HS-5 (cell line): ENCODE measurements around the gene BOD1L1.

Experiments used
- DNase-seq: peaks from one replicate; pipeline ENCODE4 v3.0.0-alpha.2; 2012; ENCODE audit warnings: low read depth

The BOD1L1 gene

DNA sequence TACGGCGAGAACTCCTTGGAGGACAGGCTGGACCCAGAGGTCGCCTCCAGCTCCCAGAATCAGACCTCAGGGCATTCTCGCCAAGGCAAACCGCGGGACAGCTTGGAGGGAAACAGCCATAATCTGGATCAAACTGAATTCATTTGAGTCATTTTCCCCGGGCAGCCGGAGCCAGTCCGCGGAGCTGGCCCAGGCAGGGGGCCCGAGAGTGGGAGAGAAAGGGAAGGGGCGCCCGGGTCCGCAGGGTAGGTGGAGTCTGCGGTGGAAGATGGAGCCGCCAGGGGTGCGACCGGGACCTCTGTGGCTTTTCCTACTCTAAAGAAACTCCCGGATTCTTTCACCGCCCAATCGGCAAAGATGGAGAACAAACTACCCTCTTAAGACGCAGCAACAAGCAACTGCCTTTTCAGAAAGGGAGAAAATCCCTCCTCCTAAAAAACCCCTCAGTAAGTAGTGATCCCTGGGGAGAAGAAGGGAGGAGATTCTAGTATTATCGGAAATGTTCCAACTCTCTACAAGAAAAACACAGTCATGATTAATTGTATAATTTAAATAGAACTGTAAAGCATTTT lies 88.4 kb downstream of the BOD1L1 start:
- no peak for DNase-seq

- no peak for DNase-seq
Measured at GRCh38 chr4:13538427-13538973, 89.0 kb downstream of the BOD1L1 start.

DNA sequence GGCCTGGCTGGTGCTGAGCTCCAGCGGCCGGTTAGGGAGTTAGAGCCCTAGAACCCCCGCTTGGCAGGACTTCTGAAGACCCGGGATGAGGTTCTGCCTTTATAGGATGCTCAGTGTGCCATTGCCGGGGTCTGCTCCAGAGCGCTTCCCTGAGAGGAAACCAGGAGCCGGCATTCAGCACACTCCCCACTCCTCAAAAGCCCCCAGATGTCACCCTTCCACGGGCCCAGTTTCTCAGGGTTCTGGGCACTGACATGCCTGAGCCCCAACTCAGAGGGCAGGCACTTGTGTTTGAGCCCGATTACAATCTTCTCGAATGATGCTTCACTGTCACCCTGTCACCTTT lies 89.7 kb downstream of the BOD1L1 start:
- DNase-seq: no peak

DNA sequence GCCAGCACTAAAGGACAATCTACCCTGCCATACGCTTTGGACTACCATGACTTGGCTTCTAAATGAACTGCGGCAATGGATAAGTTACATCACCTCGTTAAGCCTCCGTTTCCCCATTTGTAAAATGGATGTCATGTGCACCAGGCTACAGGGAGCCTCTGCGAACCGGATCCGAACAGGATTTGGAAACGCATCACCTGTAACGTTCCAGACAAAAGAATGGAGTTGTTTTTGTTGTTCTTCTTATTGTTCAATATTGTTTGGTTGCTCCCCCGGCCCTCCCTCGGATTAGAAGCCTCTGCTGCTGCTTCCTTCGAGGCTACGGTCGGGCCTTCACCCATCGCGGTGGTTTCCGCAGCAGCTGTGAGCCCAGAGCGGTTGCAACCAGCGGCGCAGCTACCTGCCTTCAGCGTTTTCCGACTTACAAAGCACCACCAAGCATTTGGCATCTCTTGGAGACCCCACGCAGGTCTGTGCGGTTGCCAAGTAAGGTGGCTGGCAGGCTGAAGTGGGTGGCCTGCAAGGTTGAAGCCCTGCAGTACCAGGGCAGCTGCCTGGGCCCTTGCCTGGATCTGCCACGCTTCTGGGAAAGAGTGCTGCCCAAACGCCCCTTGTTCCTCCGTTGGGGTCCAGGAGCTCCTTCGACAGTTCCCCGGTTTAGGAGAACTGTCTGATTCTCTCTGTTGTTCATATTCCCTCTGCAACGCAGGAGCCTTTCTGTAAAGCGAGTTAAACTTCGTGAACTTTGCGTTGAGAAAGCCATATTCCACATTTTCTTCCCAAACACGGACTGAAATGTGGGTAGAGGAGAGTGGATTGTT lies 90.3 kb downstream of the BOD1L1 start:
- no peak for DNase-seq

- DNase-seq: no peak
Measured at GRCh38 chr4:13536607-13537006, 90.9 kb downstream of the BOD1L1 start.

GRCh38 chr4:13535708-13536361 lies 91.7 kb downstream of the BOD1L1 start:
- DNase-seq: no peak

GRCh38 chr4:13535118-13535517 lies 92.4 kb downstream of the BOD1L1 start:
- DNase-seq: no peak

DNA sequence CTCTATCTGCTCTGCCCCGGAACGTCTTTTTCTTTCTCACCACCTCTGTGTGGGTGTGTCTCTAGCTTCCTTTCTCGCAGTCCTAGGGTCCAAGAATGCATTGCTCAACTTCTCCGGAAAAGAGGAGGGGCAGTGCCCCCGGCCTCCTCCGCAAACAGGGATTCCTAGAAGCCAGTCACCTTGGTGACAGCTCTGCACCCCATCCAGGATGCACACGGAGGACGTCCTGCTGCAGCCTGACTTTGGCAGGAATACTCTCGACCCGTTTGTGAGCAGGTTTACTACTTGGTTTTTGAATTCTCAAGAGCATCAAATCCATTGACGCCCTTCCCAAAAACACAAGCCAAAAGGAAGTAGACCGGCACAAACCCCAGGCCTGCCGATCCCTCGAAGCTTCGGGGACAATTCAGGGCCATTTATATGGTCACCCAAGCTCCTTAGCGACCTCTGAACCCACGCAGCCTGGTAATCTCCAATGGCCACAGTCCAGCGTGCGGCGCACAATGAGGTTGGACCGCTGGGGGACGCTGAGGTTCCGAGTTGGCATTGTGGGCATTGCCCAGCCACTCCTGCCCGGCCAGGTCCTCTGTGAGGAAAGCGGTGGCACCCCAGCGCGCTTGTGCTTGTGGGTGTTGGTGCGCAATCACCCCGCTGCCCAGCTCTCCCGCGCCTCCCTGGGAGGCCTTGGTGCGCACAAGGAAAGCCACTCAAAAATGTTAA lies 93.0 kb downstream of the BOD1L1 start:
- no peak for DNase-seq

- DNase-seq: no peak
Measured at GRCh38 chr4:13533670-13534343, 93.7 kb downstream of the BOD1L1 start.

DNA sequence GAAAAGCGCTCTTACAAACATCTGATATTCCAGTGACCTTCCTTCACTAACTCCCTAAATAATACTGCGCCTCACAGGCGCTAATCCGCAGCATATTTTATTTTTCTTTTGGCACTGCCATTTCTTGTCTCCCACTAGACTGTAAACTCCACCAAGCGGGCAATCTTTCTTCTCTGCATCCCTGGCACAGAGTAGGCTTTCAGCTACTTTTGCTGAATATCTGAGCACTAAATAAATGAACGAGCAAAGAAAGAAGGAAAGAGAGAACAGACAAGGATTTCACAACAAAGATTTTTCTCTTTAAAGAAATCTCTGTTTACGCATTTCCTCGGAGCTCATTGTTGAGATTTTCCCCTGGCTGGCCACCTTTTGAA lies 95.9 kb downstream of the BOD1L1 start:
- no peak for DNase-seq

DNA sequence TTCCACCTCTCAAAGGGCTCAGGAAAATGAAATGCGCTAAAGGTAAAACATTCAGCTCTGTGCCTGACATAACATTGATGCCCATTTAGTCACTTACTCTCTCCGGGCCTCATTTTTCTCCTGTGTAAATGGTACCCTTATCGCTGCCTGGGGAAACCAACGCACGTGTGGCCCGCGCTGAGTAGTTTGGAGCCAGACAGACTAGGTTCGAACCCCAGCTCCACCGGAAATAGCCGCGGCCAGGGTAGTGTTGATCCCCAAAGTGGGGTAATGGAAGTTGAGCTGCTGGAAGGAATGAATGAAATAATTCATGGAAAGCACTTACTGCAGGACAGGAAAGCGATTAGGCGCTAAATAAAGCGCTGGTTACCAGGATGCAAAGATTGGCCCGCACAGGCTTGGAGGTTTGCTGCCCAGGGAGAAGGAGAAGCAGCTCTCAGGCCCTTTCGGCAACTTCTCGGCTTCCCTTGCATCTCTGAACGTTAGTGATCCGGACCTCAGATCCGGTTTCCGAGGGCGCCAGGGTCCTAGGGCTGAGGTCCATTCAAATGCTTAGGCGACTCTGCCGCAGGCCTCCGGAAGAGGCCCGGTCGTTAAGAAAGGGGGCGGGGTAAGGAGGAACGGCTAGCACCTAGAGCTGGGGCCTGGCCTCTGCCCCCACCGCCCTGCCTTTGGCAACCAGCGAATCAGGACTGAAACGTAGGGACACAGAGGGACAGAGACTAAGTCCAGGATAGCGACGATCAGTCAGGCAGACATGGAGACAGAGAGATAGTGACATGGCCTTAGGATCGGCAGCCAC lies 96.5 kb downstream of the BOD1L1 start:
- DNase-seq: no peak

DNA sequence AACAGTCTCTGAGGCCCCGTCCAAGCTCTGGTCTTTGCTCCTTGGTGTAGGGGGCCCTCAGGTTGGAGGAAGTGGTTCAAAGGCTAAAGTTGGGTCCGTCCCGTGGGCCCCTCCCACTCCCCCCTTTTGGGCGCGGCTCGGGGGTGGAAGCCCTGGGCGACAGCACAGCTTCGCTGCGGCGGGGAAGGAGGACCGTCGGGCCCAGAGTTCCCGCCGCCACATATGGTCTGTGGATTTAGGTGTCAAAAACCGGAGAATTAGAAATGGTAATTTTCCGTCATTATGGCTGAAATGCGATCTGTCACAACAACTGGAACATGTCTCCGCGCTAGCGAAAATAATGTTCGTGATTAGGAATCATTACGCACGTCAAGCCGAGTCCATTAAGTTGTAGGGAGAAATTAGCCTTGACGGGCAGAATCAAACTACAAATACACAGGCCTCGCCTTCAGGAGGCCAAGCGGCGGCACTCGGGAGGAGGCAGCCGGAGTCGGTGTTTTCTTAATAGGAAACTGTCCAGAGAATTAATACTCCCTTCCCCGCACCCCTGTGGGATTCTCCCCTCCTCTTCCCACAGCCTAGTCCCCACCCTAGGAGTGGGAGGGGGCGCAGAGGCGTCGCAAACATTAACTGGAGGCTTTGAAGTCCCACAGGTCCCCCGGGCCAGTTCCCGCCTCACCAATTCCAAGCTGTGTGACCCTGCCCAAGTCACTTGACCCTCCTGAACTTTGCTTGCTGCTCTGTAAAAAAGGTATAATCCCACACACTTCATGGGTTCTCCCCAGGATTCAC lies 98.2 kb downstream of the BOD1L1 start:
- no peak for DNase-seq

DNA sequence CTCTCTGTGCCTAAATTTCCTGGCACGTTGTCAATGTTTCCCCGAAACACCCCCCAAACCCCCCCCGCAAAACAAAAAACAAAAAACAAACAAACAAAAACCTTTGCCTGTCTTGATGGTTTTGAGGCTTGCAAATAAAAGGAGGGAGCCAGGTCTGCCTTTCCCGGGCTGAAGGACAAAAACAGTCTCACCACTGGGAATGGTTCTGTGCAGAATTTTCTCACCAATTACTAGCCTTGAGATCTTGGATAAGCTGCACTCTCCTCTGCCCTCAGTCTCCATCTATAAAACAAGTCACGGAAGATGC lies 98.8 kb downstream of the BOD1L1 start:
- no peak for DNase-seq

DNA sequence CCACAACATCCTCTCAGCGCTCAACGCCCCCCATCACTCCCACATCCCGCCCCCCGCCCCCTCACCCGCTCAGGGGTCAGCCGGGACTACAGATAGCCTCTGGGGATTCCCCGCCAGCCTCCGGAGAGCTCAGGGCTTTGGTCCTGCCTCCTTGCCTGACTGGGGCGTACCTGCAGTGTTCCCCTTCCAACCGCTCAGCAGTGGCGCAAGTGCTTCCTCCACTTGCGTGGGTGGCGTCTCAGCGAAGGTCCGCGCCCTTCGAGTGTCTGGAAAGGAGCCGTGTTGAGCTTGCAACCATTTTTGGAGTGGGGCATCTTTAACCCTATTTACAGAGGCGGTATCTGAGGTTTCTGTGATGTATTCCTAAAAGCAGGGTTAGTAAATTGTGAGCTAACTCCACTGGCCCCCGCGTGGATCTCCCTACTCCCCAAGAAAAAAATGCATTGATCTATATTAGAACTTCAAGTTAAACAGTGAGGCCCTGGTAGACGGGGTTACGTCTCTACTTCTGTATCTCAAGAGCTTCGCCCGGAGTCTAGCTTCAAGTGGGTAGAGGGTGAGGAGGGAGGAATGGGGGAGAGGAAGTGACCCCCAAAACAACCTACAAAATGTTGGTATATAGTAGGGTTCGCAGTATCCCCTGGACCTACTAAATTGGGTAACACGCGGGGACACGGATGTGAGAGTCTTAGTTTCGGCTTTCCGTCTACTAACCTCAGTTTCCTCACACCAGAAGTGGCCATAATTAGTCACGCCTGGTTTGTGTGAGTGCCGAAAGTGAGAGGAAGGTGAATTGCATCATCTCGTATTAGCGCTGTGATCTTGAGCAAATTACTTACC lies 99.3 kb downstream of the BOD1L1 start:
- no peak for DNase-seq

- no peak for DNase-seq
Measured at GRCh38 chr4:13527192-13527980, 100.1 kb downstream of the BOD1L1 start.

GRCh38 chr4:13526658-13527057 lies 100.9 kb downstream of the BOD1L1 start:
- DNase-seq: no peak

GRCh38 chr4:13525606-13526281 lies 101.8 kb downstream of the BOD1L1 start:
- DNase-seq: no peak
